ENCODE measurements around the gene USP27X.

- TF ChIP-seq, protein P1, sequence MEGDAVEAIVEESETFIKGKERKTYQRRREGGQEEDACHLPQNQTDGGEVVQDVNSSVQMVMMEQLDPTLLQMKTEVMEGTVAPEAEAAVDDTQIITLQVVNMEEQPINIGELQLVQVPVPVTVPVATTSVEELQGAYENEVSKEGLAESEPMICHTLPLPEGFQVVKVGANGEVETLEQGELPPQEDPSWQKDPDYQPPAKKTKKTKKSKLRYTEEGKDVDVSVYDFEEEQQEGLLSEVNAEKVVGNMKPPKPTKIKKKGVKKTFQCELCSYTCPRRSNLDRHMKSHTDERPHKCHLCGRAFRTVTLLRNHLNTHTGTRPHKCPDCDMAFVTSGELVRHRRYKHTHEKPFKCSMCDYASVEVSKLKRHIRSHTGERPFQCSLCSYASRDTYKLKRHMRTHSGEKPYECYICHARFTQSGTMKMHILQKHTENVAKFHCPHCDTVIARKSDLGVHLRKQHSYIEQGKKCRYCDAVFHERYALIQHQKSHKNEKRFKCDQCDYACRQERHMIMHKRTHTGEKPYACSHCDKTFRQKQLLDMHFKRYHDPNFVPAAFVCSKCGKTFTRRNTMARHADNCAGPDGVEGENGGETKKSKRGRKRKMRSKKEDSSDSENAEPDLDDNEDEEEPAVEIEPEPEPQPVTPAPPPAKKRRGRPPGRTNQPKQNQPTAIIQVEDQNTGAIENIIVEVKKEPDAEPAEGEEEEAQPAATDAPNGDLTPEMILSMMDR (IDR thresholded peaks at IDR 0.05; ENCODE audit: low read length): no peak
- TF ChIP-seq EZH2 (optimal IDR thresholded peaks at IDR 0.05; ENCODE audit: low read depth, low read length) (no peak), EZH2phosphoT487 (IDR thresholded peaks at IDR 0.05; ENCODE audit: low read length) (no peak)
Observed at GRCh38 chrX:49853661-49854060, 25.6 kb upstream of the USP27X start.

Data from MM.1S (cell line).